Upper lobe of left lung (tissue), 4 donors: ENCODE data around the gene KCNJ5.

Experiments used
- POLR2A ChIP-seq, 4 donors: fragments of 450-650 bp; IDR thresholded peaks; one replicate each; pipeline ENCODE4 v1.5.1; 2016 to 2017; ENCODE audit warnings: antibody characterized with exemption in 4 of 4, mild to moderate bottlenecking in 2 of 4
- POLR2AphosphoS5 ChIP-seq, 2 donors: sonication (generic); formaldehyde crosslinking; IDR thresholded peaks; one replicate each; pipeline ENCODE4 v1.5.1; 2017; ENCODE audit warnings: antibody characterized with exemption in 2 of 2
- TF ChIP-seq, protein P1 (sequence below), 6 experiments: fragments of 450-650 bp in 4 of 6; fragments of 200-600 bp in 2 of 6; sonication (generic) in 2 of 6; IDR thresholded peaks; one replicate each; pipeline ENCODE4 v1.5.1; 2016 to 2019; ENCODE audit warnings: antibody characterized with exemption in 6 of 6

DNA sequence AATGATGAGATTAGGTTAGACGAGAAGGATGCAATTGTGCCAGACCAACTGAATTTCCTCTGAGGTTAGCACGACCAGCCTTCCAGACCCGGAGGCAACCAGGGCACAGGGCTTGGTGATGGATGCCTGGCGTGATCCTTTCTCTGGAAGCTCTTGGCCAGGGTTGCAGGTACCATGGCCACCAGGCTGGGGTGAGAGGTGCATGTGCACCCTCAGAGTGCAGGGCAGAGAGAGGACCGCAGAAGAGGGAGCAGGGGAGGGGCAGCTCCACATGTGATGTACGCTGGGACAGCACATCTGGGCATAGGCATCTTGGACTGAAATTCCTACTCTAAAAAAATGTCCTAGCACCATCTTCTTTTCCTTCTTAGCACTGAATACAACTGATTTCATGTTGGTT lies 34.9 kb upstream of the KCNJ5 start:
- TF ChIP-seq, protein P1, sequence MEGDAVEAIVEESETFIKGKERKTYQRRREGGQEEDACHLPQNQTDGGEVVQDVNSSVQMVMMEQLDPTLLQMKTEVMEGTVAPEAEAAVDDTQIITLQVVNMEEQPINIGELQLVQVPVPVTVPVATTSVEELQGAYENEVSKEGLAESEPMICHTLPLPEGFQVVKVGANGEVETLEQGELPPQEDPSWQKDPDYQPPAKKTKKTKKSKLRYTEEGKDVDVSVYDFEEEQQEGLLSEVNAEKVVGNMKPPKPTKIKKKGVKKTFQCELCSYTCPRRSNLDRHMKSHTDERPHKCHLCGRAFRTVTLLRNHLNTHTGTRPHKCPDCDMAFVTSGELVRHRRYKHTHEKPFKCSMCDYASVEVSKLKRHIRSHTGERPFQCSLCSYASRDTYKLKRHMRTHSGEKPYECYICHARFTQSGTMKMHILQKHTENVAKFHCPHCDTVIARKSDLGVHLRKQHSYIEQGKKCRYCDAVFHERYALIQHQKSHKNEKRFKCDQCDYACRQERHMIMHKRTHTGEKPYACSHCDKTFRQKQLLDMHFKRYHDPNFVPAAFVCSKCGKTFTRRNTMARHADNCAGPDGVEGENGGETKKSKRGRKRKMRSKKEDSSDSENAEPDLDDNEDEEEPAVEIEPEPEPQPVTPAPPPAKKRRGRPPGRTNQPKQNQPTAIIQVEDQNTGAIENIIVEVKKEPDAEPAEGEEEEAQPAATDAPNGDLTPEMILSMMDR (IDR thresholded peaks at IDR 0.05): no peak
- TF ChIP-seq POLR2A (IDR thresholded peaks at IDR 0.05) (no peak), POLR2AphosphoS5 (IDR thresholded peaks at IDR 0.05) (no peak)
